Thymus (tissue), 11 donors: ENCODE measurements around the gene TRPM4. TPM values are rescaled to one million over a fixed set of nuclear protein-coding genes. Genes with fewer than 3 reads are reported as not detected.

Experiments
- DNase-seq, 9 donors: peaks; one replicate each; pipeline ENCODE4 v3.0.0-alpha.2; 2013; ENCODE audit warnings: low spot score in 9 of 9, low read depth in 6 of 9, missing footprints in 1 of 9
- H3K27ac ChIP-seq, 2 donors: one replicate each; pipeline ENCODE4 v1.5.1; 2013; ENCODE audit warnings: control low read depth in 1 of 2, low read depth in 1 of 2, low read length in 1 of 2, mild to moderate bottlenecking in 1 of 2, moderate library complexity in 1 of 2
- H3K27me3 ChIP-seq, 2 donors: one replicate each; pipeline ENCODE4 v1.5.1; 2013; ENCODE audit warnings: low read length in 1 of 2; ENCODE audit not compliant: control insufficient read depth in 2 of 2, insufficient read depth in 1 of 2
- H3K36me3 ChIP-seq, 2 donors: one replicate each; pipeline ENCODE4 v1.5.1; 2013; ENCODE audit warnings: low read length in 1 of 2, mild to moderate bottlenecking in 1 of 2, moderate library complexity in 1 of 2; ENCODE audit not compliant: control insufficient read depth in 2 of 2, insufficient read depth in 2 of 2
- H3K4me1 ChIP-seq, 2 donors: one replicate each; pipeline ENCODE4 v1.5.1; 2013; ENCODE audit warnings: low read length in 2 of 2; ENCODE audit not compliant: control insufficient read depth in 2 of 2, insufficient read depth in 2 of 2
- H3K4me3 ChIP-seq, 2 donors: one replicate each; pipeline ENCODE4 v1.5.1; 2013; ENCODE audit warnings: low read length in 2 of 2, control low read depth in 1 of 2, mild to moderate bottlenecking in 1 of 2
- H3K9me3 ChIP-seq, 2 donors: one replicate each; pipeline ENCODE4 v1.5.1; 2013; ENCODE audit warnings: low read length in 1 of 2, mild to moderate bottlenecking in 1 of 2; ENCODE audit not compliant: control insufficient read depth in 2 of 2, insufficient read depth in 1 of 2
- WGBS: extraction: QIAGEN DNeasy Blood & Tissue Kit; methylation state at CpG from one replicate; pipeline ENCODE4 v1.1.7; 2013; 5-methylcytosine and 5-hydroxymethylcytosine counted together
- polyA plus RNA-seq: library from polyadenylated mRNA; stranded (reverse); fragments of 200-250 nt; gene quantifications from one replicate; pipeline ENCODE4 v1.2.3, GENCODE V29; 2013
- total RNA-seq: library from RNA; stranded (reverse); fragments of 120-200 nt; gene quantifications from one replicate; pipeline ENCODE4 v1.2.4, GENCODE V29; 2013
- donor health status: healthy.

TRPM4 gene
- total and polyA plus RNA-seq, 2 donors: 3.7 to 7.6 TPM

DNA sequence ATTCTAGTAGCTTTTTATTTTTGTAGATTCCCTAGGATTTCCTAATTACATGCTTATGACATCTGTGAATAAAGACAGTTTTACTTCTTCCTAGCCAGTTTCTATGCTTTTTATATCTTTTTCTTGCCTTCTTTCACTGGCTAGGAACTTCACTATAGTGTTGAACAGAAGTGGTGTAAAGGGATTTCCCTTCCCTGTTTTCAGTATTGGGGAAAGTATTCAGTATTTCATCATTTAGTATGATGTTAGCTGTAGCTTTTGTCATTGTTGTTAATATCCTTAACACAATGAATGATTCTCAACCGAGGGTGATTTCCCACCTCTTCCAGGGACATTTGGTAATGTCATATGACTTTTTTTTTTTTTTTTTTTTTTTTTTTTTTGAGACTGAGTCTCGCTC lies 90.1 kb downstream of the TRPM4 start:
- WGBS: 92% methylated on average over 2 of the region's 2 CpGs
- DNase-seq: no peak
- H3K27me3 ChIP-seq: no peaks in the 10 kb centered on the region
- H3K27ac ChIP-seq: no peak overlapping the region
- H3K4me3 ChIP-seq: no peak overlapping the region
- H3K9me3 ChIP-seq: no peaks in the 10 kb centered on the region
- H3K36me3 ChIP-seq: no peaks in the 10 kb centered on the region
- H3K4me1 ChIP-seq: no peaks in the 10 kb centered on the region

- Histone ChIP-seq H3K4me1 (no peaks in the 10 kb centered on the region), H3K9me3 (no peaks in the 10 kb centered on the region), H3K36me3 (no peaks in the 10 kb centered on the region), H3K4me3 (no peak overlapping the region), H3K27me3 (no peaks in the 10 kb centered on the region), H3K27ac (no peak overlapping the region)
- no peak for DNase-seq
- WGBS: 84% methylated on average over 2 of the region's 2 CpGs
Measured at GRCh38 chr19:49249933-49250332, 92.3 kb downstream of the TRPM4 start.

- H3K36me3 ChIP-seq: no peaks in the 10 kb centered on the region
- no peak overlapping the region for H3K4me3 ChIP-seq
- no peak overlapping the region for H3K27ac ChIP-seq
- H3K9me3 ChIP-seq: peaks cover 3 to 11% of the 10 kb centered on the region in 2 donors
- DNase-seq: no peak
- no peaks in the 10 kb centered on the region for H3K4me1 ChIP-seq
- peaks cover 0 to 3% of the 10 kb centered on the region in 2 donors for H3K27me3 ChIP-seq
- WGBS: 91% methylated on average over 10 of the region's 10 CpGs
Measured at GRCh38 chr19:49255674-49256073, 98.1 kb downstream of the TRPM4 start.

GRCh38 chr19:49256691-49257090 lies 99.1 kb downstream of the TRPM4 start:
- H3K4me1 ChIP-seq: no peaks in the 10 kb centered on the region
- peaks cover 3 to 11% of the 10 kb centered on the region in 2 donors for H3K9me3 ChIP-seq
- DNase-seq: no peak
- no peak overlapping the region for H3K4me3 ChIP-seq
- peaks cover 0 to 3% of the 10 kb centered on the region in 2 donors for H3K27me3 ChIP-seq
- H3K27ac ChIP-seq: no peak overlapping the region
- 92% methylated on average over 3 of the region's 3 CpGs for WGBS
- H3K36me3 ChIP-seq: no peaks in the 10 kb centered on the region

Other genes with a start within 250 kb of the TRPM4 start
- 0.28 TPM for gene DHDH, start 224.1 kb upstream of the TRPM4 start, total RNA-seq
- 1.0 TPM for gene DHDH, start 224.1 kb upstream of the TRPM4 start, polyA plus RNA-seq
- gene BAX, start 202.9 kb upstream of the TRPM4 start, total RNA-seq: 62.6 TPM
- 126 TPM for gene BAX, start 202.9 kb upstream of the TRPM4 start, polyA plus RNA-seq
- gene FTL, start 192.5 kb upstream of the TRPM4 start, total RNA-seq: 1,031 TPM
- gene FTL, start 192.5 kb upstream of the TRPM4 start, polyA plus RNA-seq: 8,316 TPM
- 14.0 TPM for gene GYS1, start 164.5 kb upstream of the TRPM4 start, total RNA-seq
- gene GYS1, start 164.5 kb upstream of the TRPM4 start, polyA plus RNA-seq: 22.2 TPM
- gene RUVBL2, start 163.9 kb upstream of the TRPM4 start, total RNA-seq: 107 TPM
- gene RUVBL2, start 163.9 kb upstream of the TRPM4 start, polyA plus RNA-seq: 52.0 TPM
- gene LHB, start 140.7 kb upstream of the TRPM4 start, total RNA-seq: not detected
- gene LHB, start 140.7 kb upstream of the TRPM4 start, polyA plus RNA-seq: 1.2 TPM
- 0.14 TPM for gene CGB3, start 133.5 kb upstream of the TRPM4 start, total RNA-seq
- 0.37 TPM for gene CGB3, start 133.5 kb upstream of the TRPM4 start, polyA plus RNA-seq
- not detected for gene CGB2, start 125.9 kb upstream of the TRPM4 start, total RNA-seq
- 0.11 TPM for gene CGB2, start 125.9 kb upstream of the TRPM4 start, polyA plus RNA-seq
- gene CGB1, start 120.9 kb upstream of the TRPM4 start, total RNA-seq: not detected
- not detected for gene CGB1, start 120.9 kb upstream of the TRPM4 start, polyA plus RNA-seq
- gene CGB5, start 113.9 kb upstream of the TRPM4 start, total RNA-seq: 0.19 TPM
- 0.98 TPM for gene CGB5, start 113.9 kb upstream of the TRPM4 start, polyA plus RNA-seq
- 0.14 TPM for gene CGB8, start 108.7 kb upstream of the TRPM4 start, total RNA-seq
- gene CGB8, start 108.7 kb upstream of the TRPM4 start, polyA plus RNA-seq: 0.27 TPM
- gene CGB7, start 100.0 kb upstream of the TRPM4 start, total RNA-seq: 0.33 TPM
- 6.7 TPM for gene CGB7, start 100.0 kb upstream of the TRPM4 start, polyA plus RNA-seq
- gene NTF4, start 93.0 kb upstream of the TRPM4 start, total RNA-seq: 6.7 TPM
- 30.1 TPM for gene NTF4, start 93.0 kb upstream of the TRPM4 start, polyA plus RNA-seq
- gene KCNA7, start 85.1 kb upstream of the TRPM4 start, total RNA-seq: not detected
- gene KCNA7, start 85.1 kb upstream of the TRPM4 start, polyA plus RNA-seq: 0.05 TPM
- gene SNRNP70, start 72.3 kb upstream of the TRPM4 start, total RNA-seq: 142 TPM
- gene SNRNP70, start 72.3 kb upstream of the TRPM4 start, polyA plus RNA-seq: 419 TPM
- 3.5 TPM for gene LIN7B, start 43.4 kb upstream of the TRPM4 start, total RNA-seq
- gene LIN7B, start 43.4 kb upstream of the TRPM4 start, polyA plus RNA-seq: 9.0 TPM
- 2.7 TPM for gene C19orf73, start 38.6 kb upstream of the TRPM4 start, total RNA-seq
- 4.0 TPM for gene C19orf73, start 38.6 kb upstream of the TRPM4 start, polyA plus RNA-seq
- gene PPFIA3, start 38.2 kb upstream of the TRPM4 start, total RNA-seq: 7.0 TPM
- 14.1 TPM for gene PPFIA3, start 38.2 kb upstream of the TRPM4 start, polyA plus RNA-seq
- 1.3 TPM for gene HRC, start 2.4 kb upstream of the TRPM4 start, total RNA-seq
- 1.1 TPM for gene HRC, start 2.4 kb upstream of the TRPM4 start, polyA plus RNA-seq
- gene SLC6A16, start 167.4 kb downstream of the TRPM4 start, total RNA-seq: 0.76 TPM
- 2.5 TPM for gene SLC6A16, start 167.4 kb downstream of the TRPM4 start, polyA plus RNA-seq
- gene CD37, start 177.6 kb downstream of the TRPM4 start, total RNA-seq: 31.6 TPM
- gene CD37, start 177.6 kb downstream of the TRPM4 start, polyA plus RNA-seq: 78.4 TPM
- 4.1 TPM for gene TEAD2, start 204.6 kb downstream of the TRPM4 start, total RNA-seq
- 6.6 TPM for gene TEAD2, start 204.6 kb downstream of the TRPM4 start, polyA plus RNA-seq
- gene DKKL1, start 206.1 kb downstream of the TRPM4 start, total RNA-seq: 0.14 TPM
- gene DKKL1, start 206.1 kb downstream of the TRPM4 start, polyA plus RNA-seq: 0.21 TPM
- 0.09 TPM for gene KASH5, start 230.5 kb downstream of the TRPM4 start, total RNA-seq
- gene KASH5, start 230.5 kb downstream of the TRPM4 start, polyA plus RNA-seq: 0.09 TPM